GM18868 (cell line): Measurements from ENCODE around the gene CD48.

Source experiments
- ATAC-seq: cut with Tn5 transposase; IDR thresholded peaks from one replicate; pipeline ENCODE4 v1.9.1; 2021; ENCODE audit warnings: mild to moderate bottlenecking, moderate library complexity; ENCODE audit not compliant: unreplicated experiment

Gene CD48

DNA sequence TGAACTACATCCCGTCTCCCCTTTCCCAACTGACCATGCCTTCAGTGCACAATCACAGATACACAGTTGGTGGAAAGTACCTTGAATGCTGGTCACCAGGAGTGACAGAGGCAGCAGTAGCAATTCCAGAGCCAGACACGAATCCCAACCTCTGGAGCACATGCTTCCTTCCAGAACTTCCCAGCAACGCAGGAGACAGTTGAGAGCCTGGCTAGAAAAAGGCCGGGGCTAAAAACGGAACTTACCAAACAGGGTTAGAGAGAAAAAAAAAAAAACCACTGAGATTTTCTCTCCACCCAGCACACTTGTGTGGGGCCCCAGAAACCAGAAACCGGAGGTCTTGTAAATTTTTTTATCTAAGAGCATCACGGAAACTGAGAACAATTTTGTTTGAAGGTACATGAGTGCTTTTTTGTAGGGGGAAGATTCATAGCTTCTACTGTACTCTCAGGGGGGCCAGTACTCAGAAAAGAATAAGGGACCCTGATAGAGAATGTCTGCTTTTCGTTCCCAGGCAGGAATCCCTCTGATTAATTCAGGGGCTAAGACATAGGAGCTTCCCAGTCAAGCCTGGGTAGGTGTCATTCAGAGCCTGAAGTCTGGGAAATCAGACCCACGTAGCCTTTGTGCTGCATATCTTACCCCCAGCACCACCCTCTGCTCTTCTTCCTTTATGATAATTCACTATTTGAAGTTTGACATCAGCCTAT, at the start of gene CD48:
Gene CD48 (minus strand): TSS at position 221 of the 710 bp plus-strand sequence. CDS start 59 bp downstream, at position 162.
- ATAC-seq, result peak; percentile 38

DNA sequence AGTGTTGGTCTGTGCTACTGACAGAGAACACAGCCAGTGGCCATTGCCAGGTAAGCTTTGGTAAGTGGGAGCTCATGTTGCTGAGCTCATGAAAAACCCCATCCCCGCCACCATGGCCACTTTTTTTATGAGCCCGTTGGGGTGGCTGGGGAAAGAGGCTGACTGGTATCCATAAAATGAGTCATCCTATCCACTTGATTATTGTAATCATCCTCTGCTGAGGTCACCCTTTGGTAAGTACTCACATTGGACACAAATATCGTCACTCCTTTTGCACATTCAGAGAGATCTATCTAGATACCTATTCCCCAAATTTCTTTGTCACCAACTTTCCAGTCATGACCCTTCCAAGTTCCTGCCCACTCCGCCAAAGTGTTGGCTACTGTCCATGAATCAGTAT, 49.4 kb upstream of the CD48 start:
- ATAC-seq, result no peak

- no peak for ATAC-seq
Observed at GRCh38 chr1:160759740-160760139, 48.1 kb upstream of the CD48 start.

GRCh38 chr1:160758521-160758920, 46.9 kb upstream of the CD48 start:
- ATAC-seq, result no peak

GRCh38 chr1:160756849-160757201, 45.2 kb upstream of the CD48 start:
- ATAC-seq, result no peak

DNA sequence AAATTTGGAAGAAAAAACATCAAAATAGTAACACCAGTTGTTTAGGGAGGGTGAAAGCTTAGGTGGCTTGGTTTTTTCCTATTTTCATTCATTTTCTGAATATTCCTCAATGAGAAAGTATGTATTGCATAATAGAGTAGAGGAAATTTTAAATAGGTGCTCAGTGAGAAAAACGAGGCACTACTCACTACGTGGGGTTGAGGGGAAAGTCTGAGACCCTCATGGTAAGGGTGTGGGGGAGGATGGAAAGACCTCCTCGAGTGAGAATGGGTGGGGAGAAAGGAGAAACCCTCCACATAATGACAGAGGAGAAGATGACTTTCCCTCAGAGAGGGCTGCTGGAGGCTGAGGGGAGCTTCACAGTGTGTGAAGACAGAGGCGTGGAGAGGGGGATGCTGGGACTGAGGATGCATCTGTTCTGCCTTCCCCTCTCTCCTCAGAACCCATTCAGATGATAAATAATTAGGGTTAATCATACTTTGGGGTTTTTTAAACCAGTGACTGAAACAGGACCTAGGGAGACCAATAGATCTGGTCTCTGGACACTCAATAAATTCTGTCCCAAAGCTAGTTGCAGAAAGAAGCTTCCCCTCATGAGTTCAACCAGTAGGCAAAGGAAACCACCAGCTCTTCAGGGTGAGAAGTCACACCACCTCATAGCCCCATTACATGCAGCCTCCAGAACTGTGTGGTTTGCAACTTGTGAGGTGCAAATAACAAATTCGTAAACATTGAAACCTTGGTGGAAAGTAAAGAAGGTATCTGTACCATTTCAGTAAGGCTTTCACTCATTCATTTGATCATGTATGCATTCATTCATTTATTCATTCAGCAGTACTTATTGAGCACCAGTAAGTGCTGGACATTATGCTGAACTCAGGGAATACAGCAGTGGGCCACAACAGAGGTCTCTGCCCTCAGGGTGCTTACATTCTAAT, 44.6 kb upstream of the CD48 start:
- peak; percentile 41 for ATAC-seq

DNA sequence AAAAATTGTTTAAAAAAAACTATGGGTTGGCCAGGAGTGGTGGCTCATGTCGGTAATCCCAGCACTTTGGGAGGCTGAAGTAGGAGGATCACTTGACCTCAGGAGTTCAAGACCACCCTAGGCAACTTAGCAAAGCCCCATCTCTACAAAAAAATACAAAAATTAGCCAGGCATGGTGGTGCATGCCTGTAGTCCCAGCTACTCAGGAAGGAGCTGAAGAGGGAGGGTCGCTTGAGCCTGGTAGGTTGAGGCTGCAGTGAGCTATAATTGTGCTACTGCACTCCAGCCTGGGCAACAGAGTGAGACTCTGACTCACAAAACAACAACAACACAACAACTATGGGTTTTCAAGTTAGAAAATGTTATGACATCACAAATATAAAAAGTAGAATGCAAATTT, 43.8 kb upstream of the CD48 start:
- ATAC-seq, result no peak

- ATAC-seq, result no peak
Observed at GRCh38 chr1:160753594-160753993, 42.0 kb upstream of the CD48 start.

GRCh38 chr1:160752924-160753323, 41.3 kb upstream of the CD48 start:
- ATAC-seq, result no peak

GRCh38 chr1:160752406-160752805, 40.8 kb upstream of the CD48 start:
- ATAC-seq, result no peak

DNA sequence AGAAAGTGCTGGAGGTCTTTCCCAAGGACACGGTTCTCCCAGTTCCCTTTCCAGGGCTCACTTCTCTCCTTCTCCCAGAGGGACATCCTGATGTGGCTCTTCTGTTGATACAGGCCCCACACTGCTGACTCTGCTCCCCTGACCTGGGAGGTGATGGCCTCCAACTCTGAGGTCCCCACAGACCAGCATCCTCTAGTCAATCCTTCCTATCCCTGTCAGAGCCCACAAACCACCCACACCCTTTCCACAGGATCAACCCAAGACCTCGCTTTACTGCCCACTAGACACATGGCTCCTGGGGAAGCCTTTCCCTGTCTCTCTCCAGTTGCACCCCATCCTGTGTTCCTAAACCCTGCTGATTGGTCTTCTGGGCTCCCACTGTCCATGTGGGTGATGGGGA, 39.0 kb upstream of the CD48 start:
- no peak for ATAC-seq

DNA sequence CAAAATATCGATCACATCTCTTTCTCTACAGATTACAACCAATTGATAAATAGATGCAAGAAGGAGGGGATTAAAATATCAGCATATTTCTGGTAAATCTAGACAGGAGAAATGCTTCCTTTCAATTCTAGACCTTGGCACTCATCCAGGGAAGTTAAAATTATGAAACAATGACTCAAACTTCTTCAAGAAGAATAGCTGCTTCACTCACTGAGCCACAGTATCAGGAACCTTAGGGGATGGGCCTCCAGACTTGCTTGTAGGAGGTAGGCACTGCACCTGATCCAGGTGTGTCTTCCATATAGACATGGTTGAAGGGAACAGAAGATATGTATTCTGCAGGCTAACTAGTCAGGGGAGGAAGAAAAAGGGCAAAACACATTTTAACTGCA, 37.3 kb upstream of the CD48 start:
- no peak for ATAC-seq

- ATAC-seq, result no peak
Observed at GRCh38 chr1:160748181-160748877, 36.7 kb upstream of the CD48 start.

DNA sequence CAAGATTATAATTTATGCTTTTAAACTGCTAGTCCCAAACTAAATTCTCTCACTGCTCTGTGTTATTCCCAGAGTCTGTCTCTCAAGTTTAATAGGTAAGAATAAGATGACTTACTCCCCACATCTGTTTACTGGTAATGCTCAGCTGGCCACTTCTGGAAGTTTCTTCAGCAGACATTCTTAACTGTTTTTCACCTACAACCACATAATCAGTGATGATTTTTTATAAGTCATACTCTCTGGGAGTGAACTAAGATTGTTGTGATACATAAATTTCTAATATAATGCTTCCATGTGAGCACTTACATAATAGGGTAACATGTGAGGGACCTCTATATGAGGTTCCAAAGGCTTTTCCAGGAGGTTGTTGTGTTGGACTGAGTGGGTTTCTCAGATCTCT, 36.1 kb upstream of the CD48 start:
- ATAC-seq, result no peak

DNA sequence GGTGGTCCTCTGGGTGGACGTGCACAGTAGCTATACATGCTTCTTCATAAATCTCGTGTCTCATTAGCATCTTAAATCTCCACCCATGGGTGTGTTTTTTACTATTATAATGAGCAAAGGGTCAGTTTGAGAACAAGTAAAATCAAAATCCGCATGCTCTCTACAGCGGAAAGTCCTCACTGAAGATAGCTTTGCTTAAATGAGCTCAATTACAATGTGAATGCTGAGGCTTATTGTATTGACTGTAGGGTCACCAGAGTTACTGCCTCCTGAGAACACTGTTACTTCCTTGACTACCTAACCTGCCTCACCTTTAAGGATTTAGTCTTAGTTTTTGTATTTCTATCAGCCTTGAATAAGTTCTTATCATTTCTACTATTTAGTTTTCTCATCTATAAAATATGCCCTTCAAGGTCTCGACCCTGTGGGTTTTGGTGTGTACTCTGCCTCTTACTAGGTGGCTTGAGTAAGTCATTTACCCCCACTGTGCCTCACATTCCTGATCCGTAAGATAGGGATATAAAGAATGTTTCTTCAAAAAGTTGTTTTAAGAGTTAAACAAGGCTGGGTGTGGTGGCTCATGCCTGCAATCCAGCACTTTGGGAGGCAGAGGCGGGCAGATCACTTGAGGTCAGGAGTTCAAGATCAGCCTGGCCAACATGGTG, 35.3 kb upstream of the CD48 start:
- ATAC-seq, result no peak

GRCh38 chr1:160745551-160745950, 33.9 kb upstream of the CD48 start:
- ATAC-seq, result no peak

DNA sequence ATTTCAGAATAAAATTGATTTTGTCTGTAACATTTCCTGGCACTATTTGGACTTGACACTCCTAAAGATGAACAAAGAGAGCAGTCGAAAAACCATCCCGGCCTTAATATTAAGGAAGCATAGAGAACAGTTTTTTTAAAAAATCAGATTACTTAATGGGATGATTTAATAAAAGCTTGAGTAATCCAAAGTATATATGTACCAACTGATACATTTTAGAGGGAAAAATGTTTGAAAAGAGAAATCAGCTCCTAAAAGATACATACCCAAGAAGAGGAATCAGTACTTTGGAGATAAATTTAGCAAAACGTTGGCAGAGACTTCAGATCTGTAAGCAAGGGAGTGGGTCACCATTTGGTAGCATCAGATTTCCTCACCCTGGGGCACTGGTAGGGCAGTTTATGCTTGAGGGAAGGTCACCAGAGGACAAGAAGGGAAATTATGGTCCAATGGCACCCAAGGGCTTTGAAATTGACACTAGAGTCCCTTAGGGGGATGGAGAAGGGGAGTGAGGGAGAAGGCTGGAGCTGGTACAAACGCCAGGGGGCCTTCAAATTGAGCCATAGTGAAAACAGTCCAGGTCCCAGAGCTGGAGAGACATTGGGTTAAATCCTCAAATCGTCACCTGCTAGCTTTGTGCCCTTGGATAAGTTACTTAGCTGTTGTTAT, 33.4 kb upstream of the CD48 start:
- ATAC-seq, result no peak

DNA sequence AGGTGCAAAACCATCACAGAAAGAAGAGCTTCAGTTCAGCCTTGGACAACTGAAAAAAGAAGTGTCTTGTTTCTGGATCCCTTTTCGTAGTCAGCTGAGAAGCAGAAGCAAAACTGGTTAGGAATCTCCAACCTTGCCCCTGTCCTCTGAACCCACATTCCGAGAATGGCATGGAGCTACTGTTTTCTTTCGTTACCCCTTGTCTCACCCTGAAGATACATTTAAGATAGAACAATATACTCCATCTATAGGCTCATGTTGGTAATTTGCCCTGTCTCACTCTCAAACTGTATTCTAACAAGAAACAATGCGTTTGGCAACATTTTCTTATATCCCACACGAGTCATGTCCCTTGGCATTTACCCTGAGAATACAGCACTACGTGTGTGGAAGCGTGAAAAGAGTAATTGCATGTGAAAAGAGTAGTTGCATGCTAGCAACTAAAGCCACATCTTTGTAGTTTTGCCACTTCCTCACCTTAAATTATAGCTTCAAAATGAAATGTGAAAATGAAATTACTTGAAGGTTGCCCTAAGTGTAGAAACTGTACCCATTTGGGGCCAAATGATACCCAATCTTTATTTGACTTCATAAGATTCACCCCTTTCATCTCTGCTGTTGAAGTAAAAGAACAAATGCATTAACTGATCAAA, 32.7 kb upstream of the CD48 start:
- peak; percentile 52 for ATAC-seq

DNA sequence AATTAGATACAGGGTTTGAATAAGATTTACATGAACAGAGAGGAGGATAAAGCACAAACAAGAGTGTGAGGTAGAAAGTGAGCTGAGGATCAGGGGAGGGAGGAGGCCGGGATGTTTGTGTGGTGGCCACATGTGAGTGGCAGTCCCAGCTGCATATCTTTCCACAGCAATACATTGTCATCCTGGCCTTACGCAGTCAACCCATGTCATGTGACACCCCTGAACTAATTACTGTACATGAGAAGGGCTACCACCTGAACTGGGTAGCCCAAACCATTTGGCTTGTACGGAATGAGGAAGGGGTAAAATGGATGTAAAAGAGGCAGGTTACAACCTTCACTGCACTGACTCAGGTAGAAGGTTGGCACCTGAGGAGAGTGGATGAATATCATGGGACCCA, 31.6 kb upstream of the CD48 start:
- no peak for ATAC-seq
